GM19397 (cell line): ENCODE data around the gene HSD11B1.

Experiments
- ATAC-seq: cut with Tn5 transposase; IDR thresholded peaks from one replicate; pipeline ENCODE4 v1.9.1; 2021; ENCODE audit warnings: mild to moderate bottlenecking, moderate library complexity; ENCODE audit not compliant: unreplicated experiment

Gene HSD11B1

DNA sequence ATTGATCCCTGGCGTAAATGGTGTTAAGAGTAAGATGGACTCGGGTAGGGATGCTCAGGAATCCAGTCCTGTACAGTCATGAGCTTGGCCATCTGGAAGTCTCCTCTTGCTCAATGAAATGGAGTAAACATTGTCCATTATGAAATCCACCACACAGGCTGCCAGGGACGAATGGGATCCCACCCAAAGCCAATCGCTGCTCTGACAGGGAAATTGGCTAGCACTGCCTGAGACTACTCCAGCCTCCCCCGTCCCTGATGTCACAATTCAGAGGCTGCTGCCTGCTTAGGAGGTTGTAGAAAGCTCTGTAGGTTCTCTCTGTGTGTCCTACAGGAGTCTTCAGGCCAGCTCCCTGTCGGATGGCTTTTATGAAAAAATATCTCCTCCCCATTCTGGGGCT, at the start of gene HSD11B1:
HSD11B1 (plus strand) TSS at position 263 of the 400 bp plus-strand sequence; CDS start at position 360, 97 bp downstream.
- ATAC-seq = no peak

DNA sequence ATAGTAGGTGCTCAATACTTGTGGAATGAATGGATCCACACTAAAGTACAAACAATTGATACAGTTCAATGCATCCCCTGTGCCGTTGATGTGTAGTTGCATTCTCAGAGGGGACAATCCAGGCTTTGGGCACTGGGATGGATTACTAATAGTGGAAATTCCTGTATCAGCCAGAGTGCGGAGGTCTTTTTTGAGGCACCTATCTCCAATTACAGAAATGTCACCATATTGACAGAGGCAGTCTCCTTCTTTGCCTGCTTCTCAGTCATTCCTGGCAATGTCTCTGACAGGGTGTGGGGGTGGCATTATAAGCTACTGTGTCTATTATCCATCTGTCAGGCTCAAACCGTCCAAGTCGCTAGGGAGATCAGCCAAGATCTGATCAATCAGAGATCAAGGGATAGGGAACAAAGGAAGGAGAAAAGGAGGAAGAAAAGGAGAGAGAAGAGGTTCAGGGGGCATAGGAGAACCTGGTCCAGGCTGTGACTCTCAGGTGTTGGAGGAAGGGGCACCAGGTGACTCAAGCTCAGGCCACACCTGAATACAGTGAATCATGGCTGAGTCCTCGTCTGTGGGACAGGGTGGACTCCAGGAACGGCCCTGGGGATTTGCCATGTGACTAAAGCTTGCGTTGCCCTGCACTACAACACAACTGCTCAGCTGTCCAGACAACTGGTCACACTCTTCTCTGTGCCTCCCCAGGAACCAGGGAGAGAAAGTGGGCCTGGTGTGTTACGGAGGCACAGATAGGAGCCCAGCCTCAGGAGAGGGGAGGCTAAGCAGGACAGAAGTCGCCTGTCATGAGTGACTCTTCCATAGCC, 49.0 kb upstream of the HSD11B1 start:
- ATAC-seq = no peak

DNA sequence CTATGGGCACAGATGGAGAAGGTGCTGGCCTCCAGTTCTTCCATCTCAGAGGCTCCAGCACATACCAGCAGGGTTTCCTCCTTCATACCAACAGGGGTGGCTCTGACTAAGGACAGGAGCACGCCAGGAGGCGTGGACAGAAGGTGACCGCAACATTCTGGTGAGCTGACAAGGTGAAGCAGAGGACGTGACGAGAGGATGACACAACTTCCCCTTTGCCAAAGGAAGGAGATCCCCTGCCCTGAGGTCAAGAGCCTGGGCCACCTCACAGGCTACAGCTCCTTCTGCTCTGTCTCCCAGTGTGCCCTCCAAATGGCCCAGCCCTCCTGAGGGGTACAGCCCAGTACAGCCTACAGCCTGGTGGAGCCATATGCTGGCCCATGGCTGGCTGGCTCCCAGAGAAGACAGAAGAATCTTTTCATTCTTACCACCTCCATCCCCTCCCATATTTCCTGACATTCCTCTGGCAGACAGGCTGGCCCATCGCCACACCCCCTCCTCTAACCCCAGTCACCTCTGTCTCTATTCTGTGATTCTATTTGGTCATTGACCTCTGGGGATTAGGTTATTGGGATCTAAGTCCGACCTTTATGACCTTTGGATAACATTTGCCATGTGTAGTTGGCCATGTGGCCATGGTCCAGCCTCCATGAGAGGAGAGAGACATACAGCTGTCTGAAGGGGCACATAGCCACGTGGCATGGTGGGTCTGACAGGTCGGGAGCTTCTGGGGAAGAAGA, 47.3 kb upstream of the HSD11B1 start:
- no peak for ATAC-seq

DNA sequence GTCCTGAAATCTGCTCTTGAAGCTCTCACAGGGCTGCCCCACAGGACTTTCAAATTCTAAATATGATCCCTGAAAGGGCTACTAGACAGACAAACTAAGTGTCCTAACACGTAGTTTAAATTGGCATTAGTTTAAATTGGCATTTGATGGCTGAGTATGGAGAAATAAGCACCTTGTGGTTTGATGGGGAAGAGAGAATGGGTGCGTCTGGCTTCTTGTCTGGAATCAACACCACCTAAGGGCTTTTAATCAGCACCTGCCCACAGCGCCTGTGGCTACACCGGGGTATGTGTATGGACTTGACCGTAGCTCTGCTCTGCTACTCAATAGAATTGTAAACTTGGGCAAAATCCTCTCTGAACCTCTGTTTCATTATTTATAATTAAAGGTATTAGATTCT, 46.7 kb upstream of the HSD11B1 start:
- ATAC-seq = no peak

DNA sequence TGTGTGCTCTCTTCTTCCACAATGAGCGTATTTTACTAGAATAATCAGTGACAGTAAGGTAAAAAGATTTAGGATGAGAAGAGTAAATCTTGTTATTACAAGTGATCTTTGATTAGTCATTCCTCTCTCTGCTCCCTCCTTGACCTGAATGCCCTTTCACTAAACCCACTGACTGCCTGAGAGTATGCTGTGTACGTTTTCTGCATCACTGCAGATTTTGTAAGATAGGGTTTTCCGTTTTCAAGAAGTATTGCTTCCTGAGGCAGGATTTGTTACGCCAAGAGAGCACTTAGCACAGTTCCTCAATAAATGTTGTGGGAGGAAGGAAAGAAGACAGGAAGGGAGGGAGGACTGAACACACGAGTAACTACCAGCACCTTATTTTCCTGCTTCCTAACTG, 44.7 kb upstream of the HSD11B1 start:
- ATAC-seq = peak; percentile 64

DNA sequence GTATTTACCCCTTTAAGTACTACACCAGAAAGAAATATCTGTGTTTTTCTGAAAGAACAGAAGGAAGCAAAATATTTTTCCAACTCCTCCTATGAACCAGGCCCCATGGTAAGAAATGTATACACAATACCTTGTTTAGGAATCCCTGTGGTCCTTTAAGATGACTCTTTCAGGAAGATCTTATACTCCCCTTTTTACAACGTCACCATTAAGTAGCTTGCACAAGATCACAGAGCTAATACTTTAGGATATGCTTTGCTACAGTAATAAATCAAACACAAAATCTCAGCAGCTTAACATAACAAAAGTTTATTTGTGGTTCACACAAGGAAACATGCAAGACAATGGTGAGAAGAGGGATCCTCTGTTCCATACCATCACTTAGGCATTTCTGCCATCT, 43.6 kb upstream of the HSD11B1 start:
- ATAC-seq = no peak

DNA sequence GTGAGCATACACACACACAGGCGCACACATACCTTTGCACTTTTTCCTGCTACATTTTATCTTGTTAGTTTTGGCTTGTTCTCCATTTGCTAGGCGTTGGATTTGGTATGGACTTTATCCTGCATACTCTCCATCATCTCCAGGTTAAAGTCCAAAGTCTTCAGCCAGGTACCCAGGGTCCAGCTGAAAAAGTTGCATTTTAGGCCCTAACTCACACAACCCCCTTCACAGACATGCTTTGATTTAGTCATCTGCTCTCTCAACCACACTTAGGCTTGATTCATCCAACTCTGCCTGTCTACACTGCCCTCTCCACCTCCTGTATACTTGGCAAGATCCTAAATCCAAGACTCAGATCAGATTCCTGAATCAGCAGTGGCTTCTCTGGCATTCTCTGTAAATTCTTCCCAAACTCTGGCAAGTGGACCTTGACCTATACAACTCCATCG, 41.7 kb upstream of the HSD11B1 start:
- ATAC-seq = no peak

DNA sequence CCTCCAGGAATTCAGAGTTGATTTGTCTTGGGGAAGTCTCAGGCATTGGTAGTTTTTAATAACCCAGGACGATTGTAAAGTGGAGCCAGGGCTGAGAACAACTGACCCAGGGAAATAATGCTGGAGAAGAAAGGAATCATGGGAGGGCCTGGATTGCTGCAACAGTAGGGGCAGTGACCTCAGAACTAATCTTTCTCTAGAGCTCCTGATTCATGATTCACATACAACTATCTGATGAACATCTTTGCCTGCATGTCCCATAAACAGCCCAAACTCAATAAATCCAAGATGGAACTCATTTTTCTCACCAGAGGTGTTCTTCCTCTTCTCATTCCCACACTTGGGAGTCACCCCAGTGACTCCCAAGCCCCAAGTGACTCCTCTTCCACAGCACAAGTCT, 37.5 kb upstream of the HSD11B1 start:
- ATAC-seq = no peak

DNA sequence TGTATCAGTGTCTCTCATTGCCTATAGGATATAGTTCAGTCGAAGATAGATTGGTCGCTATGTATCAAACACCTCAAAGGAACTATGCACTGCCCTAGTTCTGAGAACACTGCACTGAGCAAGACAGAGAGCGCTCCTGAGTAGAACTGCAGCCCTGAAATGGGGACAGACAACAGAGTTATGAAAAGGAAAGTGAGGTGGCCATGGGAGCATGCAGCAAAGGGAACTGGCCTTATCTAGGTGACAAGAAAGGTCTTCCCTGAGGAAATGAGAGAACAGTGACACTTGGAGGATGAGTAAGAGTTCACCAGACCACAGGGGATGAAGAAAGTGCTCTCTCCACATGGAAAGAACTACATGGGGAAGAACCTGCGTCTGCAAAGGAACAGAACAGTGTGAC, 36.9 kb upstream of the HSD11B1 start:
- no peak for ATAC-seq

DNA sequence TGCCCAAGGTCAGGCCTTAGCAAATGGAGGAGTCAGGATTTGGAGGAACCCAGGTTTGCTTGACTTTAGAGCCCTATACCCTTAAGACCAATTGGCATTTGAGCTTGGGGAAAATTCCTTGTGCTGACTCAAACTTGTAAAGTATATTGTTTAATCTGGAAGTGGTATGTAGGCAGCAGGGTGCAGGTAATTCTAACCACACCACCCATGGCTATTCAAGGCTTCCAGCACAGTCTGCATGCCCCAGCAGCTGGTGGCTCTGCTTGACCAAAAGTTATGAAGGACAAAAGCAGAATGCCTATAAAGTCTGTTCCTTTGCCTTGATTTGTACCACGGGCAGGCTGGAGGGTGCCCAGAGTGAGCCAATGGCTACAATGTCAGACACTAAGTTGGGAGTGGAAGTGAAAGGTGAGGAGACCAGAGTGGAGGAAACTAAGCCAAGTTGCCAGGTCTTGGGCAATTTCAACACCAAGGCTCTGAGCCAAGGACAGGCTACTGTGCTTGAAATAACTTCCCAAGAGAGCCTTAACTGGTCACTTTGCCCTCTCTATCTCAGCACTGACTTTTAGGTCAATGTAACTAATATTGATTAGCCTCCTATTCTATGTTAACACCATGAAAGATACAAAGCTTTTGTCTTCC, 34.1 kb upstream of the HSD11B1 start:
- ATAC-seq = no peak

DNA sequence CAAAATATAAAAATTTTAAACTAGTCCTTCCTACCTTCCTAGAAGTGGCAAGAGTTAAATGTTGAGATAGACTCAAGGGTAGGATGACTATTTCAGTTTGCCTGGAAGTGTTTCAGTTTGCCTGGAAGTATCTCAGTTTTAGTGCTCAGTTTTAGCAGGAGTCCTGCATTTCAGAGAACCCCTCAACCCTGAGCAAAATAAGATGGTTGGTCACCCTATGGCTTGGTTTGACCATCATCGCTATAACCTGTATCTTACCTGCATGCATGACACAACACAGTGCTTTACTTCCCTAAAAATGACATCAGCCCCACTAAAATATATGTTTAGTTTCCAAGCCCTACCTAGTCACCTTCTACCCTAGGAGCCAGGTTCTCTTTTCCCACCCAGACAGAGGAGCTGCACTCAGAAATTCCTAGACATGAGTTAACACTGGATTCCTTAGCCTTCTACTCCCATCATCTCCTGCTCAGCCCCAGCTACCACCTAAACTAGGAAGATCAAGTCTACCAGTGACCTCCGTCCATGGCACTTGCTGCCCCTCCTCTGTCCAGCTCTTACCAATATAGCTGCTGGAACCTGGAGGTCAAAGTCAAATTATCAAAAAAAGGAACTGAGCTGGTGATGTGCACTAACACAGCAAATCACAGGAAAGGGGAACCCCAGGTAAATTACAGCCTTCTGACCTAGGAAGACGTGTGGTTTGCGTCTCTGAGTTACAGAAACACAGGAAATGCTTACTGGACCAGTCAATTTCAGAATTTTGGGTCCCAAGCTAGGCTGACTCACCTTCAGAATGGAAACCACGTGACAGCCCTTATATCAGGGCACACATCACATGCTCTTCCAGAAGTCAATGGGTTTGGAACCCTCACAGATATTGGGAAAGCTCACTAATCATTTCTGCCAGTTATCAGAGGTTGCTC, 31.7 kb upstream of the HSD11B1 start:
- ATAC-seq = peak; percentile 82

DNA sequence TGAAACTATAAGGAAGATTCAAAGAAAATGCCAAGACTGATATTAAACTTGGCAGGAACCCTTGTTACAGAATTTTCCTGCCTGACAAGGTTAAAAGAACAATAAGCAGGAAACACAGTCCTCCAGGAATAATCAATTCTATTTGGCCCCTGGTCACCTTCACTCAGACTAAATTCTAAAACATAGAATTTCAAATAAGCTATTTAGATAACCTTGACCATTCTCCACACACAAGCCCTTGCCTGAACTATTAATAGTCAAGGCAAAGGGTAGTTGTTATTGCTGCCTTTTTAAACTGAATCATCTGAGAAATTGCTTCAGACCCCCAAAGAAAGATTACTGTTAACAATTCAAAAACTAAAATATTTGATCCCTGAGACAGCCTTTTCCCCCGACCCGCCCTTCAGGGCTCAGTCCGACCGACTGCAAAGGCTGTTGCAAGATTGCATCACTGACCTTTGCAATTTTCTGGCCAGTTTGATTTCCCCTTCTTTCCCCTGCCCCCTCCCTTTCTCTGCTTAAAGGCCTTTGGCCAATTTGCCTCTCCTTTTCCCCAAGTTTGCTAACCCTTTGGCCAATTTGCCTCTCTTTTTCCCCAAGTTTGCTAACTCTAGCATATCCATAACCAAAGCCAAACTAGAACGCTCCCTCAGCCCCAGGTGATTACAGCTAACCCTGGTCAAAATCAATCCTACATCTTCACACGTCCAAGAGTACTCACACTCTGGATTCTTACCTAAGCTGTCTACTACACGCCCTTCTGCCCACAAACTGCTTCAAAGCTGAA, 30.8 kb upstream of the HSD11B1 start:
- no peak for ATAC-seq

DNA sequence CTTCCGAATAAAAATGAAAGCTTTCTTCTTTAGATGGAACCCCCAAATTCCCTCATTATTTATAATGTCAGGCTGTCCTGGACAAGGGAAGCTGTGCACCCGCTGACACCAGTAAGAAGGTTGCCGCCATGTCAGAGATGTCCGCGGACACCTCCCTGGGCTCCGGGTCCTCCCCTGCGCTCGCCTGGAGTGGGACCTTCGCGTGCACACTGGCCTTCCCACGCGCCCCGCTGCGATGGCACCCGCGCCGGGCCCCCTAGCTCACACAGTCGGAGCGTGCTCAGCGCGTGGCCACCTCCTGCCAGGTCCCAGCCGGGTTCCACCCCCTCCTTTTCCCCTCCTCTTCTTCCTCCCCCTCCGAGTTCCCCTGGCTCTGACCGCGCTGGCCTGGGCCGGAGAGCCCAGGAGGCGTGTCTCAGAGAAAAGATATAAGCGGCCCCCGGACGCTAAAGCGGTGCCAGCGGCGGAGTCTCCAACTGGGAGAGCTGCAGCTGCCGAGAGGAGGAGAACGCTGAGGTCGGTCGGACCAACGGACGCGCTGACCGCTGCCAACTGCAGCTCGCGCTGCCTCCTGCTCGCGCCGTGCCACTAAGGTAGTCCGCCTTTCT, 29.6 kb upstream of the HSD11B1 start, which contains the start of gene G0S2:
G0S2 (plus strand) TSS at position 456 of the 608 bp plus-strand sequence. CDS start 273 bp downstream, outside the sequence.
- ATAC-seq = no peak

DNA sequence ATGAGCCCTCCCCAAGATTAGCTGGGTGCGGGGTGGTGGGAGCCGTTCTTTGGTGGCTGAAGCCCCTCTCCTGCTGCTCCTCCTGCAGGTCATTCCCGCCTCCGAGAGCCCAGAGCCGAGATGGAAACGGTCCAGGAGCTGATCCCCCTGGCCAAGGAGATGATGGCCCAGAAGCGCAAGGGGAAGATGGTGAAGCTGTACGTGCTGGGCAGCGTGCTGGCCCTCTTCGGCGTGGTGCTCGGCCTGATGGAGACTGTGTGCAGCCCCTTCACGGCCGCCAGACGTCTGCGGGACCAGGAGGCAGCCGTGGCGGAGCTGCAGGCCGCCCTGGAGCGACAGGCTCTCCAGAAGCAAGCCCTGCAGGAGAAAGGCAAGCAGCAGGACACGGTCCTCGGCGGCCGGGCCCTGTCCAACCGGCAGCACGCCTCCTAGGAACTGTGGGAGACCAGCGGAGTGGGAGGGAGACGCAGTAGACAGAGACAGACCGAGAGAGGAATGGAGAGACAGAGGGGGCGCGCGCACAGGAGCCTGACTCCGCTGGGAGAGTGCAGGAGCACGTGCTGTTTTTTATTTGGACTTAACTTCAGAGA, 29.0 kb upstream of the HSD11B1 start:
- ATAC-seq = no peak

DNA sequence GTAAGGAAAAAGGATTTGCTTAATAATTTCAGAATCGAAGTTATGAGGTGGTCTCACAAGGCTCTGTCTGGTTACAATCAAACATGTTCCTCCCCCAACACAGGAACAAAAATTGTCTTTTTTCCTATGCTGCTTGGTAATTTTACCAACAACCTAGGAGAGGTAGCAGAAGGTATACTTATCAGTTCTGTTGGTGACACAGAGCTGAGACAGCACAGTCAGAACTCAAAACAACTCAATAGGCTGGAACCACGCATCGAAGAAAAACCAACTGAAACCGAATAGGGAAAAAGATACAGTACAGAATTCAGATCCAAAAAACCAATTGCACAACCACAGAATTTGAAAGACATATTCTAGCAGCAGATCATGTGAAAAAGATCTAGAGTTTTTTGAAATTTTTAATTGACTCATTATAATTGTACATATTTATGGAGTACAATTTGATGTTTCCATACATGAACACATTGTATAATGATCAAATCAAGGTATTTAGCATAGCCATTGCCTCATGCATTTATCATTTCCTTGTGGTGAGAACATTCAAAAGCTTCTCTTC, 25.6 kb upstream of the HSD11B1 start:
- no peak for ATAC-seq

DNA sequence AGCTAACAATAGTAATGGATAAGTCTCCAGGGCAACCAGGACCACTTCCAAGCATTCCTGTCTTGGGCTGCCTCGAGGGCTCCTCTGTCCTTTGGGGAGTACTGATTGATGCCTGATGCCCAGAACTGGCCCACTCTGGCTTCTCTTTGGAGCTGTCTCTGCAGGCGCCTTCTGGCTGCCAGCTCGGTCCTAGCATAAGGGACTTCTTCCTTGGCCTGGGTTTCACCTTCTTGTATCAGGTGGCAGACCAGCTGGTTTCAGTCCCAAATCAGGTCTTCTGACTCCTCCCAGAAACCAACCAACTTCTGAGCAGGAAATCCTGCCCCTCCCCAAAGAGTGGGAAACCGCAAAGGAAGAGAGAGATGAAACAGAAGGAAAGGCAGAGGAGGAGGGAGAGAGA, 18.8 kb upstream of the HSD11B1 start:
- peak; percentile 53 for ATAC-seq

DNA sequence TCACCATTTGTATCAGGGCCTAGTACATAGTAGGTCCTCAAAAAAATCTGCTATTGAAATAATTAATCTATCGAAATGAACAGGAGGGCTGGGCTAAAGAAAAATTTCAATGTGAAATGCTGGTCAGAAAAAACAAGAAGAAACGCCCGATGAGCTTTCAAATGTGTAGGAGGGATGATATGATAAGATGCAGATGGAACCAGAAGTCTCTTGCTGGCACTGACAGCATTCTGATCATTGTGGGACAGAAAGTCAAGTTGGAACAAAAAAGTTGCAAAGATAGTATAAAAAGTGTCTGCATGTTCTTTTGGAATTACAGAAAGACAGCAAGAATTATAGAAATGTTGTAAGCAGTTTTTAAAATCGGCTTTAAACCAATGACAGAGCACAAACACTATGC, 18.3 kb upstream of the HSD11B1 start:
- no peak for ATAC-seq

DNA sequence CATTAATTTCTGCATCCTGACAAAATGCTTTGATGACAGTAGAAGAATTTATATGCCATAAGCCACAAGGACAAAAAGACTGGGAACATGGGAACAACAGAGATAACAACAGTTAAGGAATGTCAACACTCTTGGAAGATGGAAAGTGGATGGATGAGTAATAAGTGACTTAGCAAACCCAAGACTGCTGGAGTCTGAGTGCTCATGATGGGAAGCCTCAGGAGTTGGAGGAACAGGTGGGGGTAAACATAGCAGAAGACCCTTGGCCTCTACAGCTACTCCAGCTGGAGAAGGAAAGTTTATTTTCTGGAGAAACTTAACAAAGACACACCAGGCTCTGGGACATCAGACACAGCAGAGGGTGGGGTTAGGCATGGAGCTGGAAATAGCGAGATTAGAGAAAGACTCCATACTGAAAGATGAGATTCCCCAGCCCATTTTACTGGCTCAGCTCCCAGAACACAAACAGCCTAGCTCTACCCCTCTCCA, 15.9 kb upstream of the HSD11B1 start:
- ATAC-seq = no peak
